SH-SY5Y (cell line): ENCODE results near the gene LRP1.

ENCODE experiments used
- GATA2 ChIP-seq: IDR thresholded peaks from 2 replicates; pipeline ENCODE4 v1.6.1; 2011; ENCODE audit warnings: mild to moderate bottlenecking, low read depth, low read length
- GATA3 ChIP-seq: IDR thresholded peaks from 2 replicates; pipeline ENCODE4 v1.6.1; 2011; ENCODE audit warnings: low read depth, mild to moderate bottlenecking, low read length, moderate library complexity

Gene LRP1

DNA sequence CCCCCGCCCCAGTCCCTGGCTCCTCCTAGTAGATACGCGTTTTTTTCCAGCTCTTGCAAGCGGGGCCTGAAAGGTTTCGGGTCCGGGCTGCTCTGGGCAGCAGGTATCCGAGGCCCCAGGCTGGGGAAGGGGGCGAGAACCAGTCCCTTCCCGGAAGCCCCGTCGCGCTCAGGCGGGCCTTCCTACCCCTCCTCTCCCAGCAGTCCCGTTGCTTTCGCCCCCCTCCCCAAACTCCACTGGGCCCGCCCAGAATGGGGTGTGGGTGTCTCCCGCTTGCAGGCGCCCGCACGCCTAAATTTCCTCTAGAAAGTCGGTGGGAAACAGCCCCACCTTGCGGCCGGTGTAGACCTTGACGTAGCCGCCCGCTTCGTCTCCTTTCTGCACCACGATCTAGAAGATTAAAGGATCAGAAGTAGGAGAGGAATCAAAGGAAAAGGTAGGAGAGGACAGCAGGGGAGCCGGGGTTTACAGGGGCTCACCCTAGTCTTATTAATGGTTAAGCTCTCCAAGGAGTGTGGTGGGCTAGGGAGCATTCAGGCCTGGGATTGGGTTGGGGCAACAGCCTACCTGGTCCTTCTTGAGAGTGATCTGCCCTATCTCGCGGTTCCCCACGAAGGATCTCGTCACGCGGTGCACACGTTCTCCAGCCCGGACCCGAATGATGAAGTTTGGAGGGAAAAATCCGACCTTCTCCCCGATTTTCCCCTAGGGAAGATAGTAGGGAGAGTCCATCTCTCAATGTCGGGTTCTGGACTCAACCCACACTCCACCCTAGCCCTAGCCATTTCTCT lies 115.4 kb downstream of the LRP1 start:
- TF ChIP-seq GATA2: no peak
- TF ChIP-seq GATA3: no peak

GRCh38 chr12:57244312-57244696 lies 116.0 kb downstream of the LRP1 start:
- TF ChIP-seq GATA2 (no peak), GATA3 (no peak)

DNA sequence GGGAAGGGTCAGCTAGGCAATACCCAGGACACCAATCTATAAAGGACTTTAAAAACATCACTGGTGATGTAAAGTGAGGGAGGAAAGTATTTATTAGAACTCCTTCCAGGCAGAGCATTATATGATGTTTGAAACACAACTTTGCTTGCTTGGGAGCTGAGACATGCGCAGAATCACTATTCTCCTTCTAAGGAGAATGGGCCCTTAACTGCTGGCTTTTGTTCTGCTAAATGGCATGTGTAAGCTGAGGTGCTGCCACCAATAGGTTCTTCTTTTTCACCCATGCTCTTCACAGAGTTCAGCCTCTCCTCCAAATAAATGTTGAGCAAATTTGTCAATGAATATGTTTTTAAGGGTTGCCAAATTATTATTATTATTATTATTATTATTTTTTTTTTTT lies 118.8 kb downstream of the LRP1 start:
- TF ChIP-seq GATA2 (no peak), GATA3 (no peak)

GRCh38 chr12:57248934-57249742 lies 120.9 kb downstream of the LRP1 start:
- TF ChIP-seq GATA3 (no peak), GATA2 (no peak)

GRCh38 chr12:57250541-57250940 lies 122.3 kb downstream of the LRP1 start:
- no peak for TF ChIP-seq GATA3
- no peak for TF ChIP-seq GATA2

DNA sequence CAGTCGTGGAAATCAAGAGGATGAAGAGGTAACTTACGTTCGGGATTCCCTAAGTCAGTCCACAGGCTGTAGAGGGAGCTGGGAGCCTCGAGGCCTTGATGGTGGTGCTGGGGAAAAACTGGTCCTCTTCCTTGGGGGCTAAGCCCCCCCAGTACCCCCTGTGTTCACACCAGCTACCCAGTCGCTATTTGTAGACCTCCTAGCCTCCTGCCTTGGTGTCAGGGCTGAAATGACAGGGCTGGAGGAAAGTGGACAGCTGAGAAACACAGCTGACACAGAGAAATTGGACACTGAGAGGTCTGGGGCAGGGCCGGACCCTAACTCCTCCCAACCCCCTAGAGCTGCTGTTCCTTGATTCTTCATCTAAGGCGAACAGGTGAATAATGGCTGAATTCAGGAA lies 122.7 kb downstream of the LRP1 start, which contains the start of gene STAC3:
TSS of gene STAC3 (minus strand) at position 232 of the 400 bp plus-strand sequence. CDS start 1,551 bp downstream, outside the sequence.
- no peak for TF ChIP-seq GATA2
- no peak for TF ChIP-seq GATA3

DNA sequence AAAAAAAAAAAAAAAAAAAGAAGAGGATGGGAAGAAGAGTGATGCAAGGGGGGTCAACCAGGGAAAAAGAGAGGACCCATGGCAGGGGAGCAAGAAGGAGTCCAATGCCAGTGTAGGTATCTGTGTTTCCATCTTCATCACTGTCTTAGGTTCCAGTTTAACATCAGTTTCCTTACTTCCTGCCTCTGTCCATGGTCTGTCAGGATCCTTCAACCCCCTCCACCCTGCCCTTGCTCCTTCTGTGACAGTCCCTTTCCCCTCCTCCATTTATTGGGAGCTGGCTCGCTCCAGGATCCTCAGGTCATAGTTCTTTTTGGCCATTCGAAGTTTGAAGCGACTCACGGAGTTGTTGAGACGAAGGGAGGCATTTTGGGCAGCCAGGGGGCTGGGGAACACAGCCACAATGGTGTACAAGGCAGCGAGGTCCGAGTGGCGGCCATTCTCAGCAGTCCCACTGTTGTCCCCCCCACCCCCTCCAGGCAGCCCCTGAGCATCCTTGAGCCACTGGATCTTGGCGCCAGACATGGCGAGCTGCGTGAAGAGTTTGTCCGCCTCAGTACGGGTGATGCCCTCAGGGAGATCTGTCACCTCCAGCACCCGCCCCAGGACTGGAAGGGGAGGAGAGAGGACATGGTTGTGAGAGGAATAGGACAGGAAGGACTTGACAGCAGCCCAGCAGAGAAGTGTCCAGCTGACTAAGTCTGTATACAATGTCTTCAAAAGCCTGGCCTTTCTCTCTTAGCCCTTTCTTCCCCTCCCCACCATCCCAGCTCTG lies 126.4 kb downstream of the LRP1 start:
- TF ChIP-seq GATA2: no peak

- no peak for TF ChIP-seq GATA3
- no peak for TF ChIP-seq GATA2
Observed at GRCh38 chr12:57255916-57256315, 127.6 kb downstream of the LRP1 start.

- TF ChIP-seq GATA3 (no peak), GATA2 (no peak)
Observed at GRCh38 chr12:57258977-57259970, 131.0 kb downstream of the LRP1 start.

GRCh38 chr12:57260366-57260765 lies 132.1 kb downstream of the LRP1 start:
- no peak for TF ChIP-seq GATA3
- TF ChIP-seq GATA2: no peak

DNA sequence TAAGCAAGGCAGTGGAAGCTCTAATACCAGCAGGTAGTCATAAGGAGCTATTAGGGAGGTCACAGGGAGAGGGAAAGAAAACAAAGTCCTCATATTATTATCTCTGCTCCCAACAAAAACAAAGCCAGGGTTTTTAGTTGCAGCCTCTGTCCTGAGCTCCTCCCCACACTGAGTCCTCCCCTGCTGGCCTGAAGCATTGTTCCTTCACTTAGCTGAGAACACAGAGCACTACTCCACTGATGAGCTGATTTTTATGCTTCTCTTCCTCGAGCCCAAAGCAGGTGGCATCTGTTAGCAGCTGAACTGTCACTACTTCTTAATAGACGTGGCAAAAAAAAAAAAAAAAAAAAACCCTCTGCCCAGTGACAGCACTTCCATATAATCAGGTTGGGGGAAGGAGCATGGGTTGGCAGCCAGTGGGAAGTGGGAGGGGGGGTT lies 133.2 kb downstream of the LRP1 start:
- TF ChIP-seq GATA2: no peak

DNA sequence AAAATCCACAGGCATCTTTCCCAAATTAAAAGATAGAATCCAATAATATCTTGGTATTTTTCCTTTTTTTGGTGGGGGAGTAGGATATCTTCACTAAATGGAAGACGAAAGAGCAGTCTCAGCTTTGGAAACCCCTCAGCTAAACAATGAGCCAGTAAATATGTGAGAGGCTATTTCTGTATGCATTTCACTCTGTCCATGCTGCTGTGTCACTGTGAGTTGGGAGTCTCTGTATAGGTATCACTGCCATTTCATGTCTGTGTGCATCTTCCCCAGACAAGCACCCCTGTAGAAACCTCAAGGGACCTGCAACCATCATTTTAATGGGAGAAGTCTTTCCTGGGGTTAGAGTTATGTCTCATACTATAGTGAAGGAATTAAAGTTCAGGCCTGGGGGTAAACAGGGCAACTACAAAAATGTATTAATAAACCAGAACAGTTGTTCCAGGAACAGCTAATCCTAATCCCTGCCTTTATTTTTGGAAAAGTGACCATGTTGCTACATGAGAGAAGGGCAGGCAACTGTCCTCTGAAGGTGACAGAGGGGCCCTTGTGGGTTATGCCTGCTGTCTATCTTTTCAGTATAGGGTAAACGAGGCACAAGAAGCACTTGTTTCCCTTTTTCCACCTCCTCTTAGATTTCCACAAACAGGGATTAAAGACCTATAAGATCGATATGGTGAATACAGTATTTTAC lies 134.0 kb downstream of the LRP1 start:
- no peak for TF ChIP-seq GATA2
- no peak for TF ChIP-seq GATA3
